Activated CD8-positive, alpha-beta memory T cell treated with anti-CD3 and anti-CD28 coated beads, Interleukin-2, amount 50 U/mL, for 24 hours (primary cell): ENCODE results near the gene UBE3D.
"Not testable (repeated sequence)": the region's sequence is repeated elsewhere in the genome, so short reads cannot be mapped to it uniquely, and the experiment has no call there.

Experiments
- DNase-seq: peaks from one replicate; pipeline ENCODE4 v3.0.0-alpha.2; 2020; ENCODE audit errors: extremely low read depth

The UBE3D gene

GRCh38 chr6:82872185-82872584 lies 193.5 kb downstream of the UBE3D start:
- no peak for DNase-seq

- DNase-seq = no peak
These were observed 195.0 kb downstream of the UBE3D start for GRCh38 chr6:82870582-82871172.

GRCh38 chr6:82869493-82869892 lies 196.1 kb downstream of the UBE3D start:
- DNase-seq = no peak

GRCh38 chr6:82867946-82868345 lies 197.7 kb downstream of the UBE3D start:
- no peak for DNase-seq

GRCh38 chr6:82866446-82866845 lies 199.2 kb downstream of the UBE3D start:
- no peak for DNase-seq

GRCh38 chr6:82865461-82865860 lies 200.2 kb downstream of the UBE3D start:
- no peak for DNase-seq

- no peak for DNase-seq
These were observed 201.9 kb downstream of the UBE3D start for GRCh38 chr6:82863781-82864180.

GRCh38 chr6:82862543-82862942 lies 203.1 kb downstream of the UBE3D start:
- DNase-seq = no peak

- DNase-seq = no peak
These were observed 204.5 kb downstream of the UBE3D start for GRCh38 chr6:82861121-82861520.

GRCh38 chr6:82856077-82856476 lies 209.6 kb downstream of the UBE3D start:
- DNase-seq = not testable (repeated sequence)

- not testable (repeated sequence) for DNase-seq
These were observed 212.7 kb downstream of the UBE3D start for GRCh38 chr6:82852904-82853303.

- DNase-seq = no peak
These were observed 222.3 kb downstream of the UBE3D start for GRCh38 chr6:82843291-82843885.

- no peak for DNase-seq
These were observed 222.9 kb downstream of the UBE3D start for GRCh38 chr6:82842721-82843120.
